HL-60 (cell line): ENCODE measurements around the gene EBF3.

Experiments
- DNase-seq, 2 experiments: peaks; one replicate each; pipeline ENCODE4 v3.0.0-alpha.2; 2010 to 2020; ENCODE audit warnings: low read depth in 1 of 2, low spot score in 1 of 2
- H3K27ac ChIP-seq: fragments of 250-450 bp; sonication (Bioruptor Pico); replicated peaks from 2 replicates; pipeline ENCODE4 v1.5.1; 2020; ENCODE audit warnings: mild to moderate bottlenecking, moderate library complexity
- H3K27me3 ChIP-seq: fragments of 250-450 bp; sonication (Bioruptor Pico); 2 replicates; pipeline ENCODE4 v1.5.1; 2021; ENCODE audit warnings: mild to moderate bottlenecking, moderate library complexity; ENCODE audit not compliant: insufficient read depth, poor library complexity, severe bottlenecking
- H3K4me3 ChIP-seq: replicated peaks from 2 replicates; pipeline ENCODE4 v1.5.1; 2011; ENCODE audit warnings: mild to moderate bottlenecking, control low read depth, low read length; ENCODE audit not compliant: insufficient read depth
- CTCF ChIP-seq: IDR thresholded peaks from one replicate; pipeline ENCODE4 v1.5.1; 2011; ENCODE audit warnings: low read length, control low read depth, inconsistent platforms; ENCODE audit not compliant: insufficient read depth
- GABPA ChIP-seq: IDR thresholded peaks from 2 replicates; pipeline ENCODE4 v1.6.1; 2012; ENCODE audit warnings: low read depth
- POLR2AphosphoS5 ChIP-seq: IDR thresholded peaks from 2 replicates; pipeline ENCODE4 v1.6.1; 2012; ENCODE audit warnings: low read depth
- REST ChIP-seq: IDR thresholded peaks from 2 replicates; pipeline ENCODE4 v1.6.1; 2012; ENCODE audit warnings: low read depth; ENCODE audit not compliant: insufficient replicate concordance
- SPI1 ChIP-seq: IDR thresholded peaks from 2 replicates; pipeline ENCODE4 v1.6.1; 2012; ENCODE audit warnings: low read depth, mild to moderate bottlenecking, borderline replicate concordance

EBF3 gene

DNA sequence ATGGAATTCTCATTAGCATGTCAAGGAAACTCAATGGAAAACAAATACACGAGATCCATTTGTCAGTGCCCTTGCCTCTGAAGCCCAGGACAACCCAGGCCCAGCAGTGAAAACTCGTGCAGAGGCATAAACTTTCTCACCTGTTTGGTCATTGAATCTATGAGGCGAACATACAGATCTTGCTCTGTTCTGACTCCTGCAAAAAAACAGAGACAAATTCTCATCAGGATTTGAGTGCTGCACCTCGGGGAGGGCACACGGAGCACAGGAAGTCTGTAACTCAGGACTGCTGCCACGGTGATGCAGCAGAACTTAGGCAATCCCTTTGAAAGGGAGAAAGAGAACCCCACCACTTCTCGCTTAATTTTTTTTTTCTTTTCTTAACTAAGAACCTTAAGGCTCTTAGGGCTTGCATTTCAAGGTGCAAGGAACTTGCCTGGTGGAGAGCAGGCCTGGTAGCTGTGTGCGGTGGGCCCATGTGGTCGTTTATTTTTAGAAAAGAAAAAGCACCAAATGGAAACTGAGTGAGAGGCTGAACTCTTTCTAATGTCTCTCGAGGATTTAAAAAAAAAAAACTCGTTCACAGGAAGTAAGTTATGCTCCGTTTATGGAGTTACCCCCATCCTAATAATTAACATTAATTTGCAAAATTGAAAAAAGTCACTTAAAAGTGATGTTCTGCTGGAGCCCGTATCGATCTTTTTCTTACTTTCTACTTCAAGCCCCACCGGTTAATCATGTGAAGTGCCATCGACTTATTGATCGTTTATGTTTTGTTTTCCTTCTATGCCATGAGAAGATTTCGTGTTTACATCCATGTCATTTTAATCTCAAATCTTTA is 1.8 kb downstream of the EBF3 start:
- TF ChIP-seq GABPA (no peak), CTCF (no peak), SPI1 (no peak), REST (no peak)
- H3K27ac ChIP-seq: no peak overlapping the region
- no peak for DNase-seq
- H3K27me3 ChIP-seq: peaks cover 39% of the 10 kb centered on the region
- peak overlapping the region; percentile 45 for H3K4me3 ChIP-seq

GRCh38 chr10:129961157-129961701 is 2.8 kb downstream of the EBF3 start:
- no peak for DNase-seq
- TF ChIP-seq SPI1 (no peak), CTCF (no peak), REST (no peak), GABPA (no peak), POLR2AphosphoS5 (no peak)
- Histone ChIP-seq H3K4me3 (no peak overlapping the region), H3K27ac (no peak overlapping the region), H3K27me3 (peaks cover 30% of the 10 kb centered on the region)

DNA sequence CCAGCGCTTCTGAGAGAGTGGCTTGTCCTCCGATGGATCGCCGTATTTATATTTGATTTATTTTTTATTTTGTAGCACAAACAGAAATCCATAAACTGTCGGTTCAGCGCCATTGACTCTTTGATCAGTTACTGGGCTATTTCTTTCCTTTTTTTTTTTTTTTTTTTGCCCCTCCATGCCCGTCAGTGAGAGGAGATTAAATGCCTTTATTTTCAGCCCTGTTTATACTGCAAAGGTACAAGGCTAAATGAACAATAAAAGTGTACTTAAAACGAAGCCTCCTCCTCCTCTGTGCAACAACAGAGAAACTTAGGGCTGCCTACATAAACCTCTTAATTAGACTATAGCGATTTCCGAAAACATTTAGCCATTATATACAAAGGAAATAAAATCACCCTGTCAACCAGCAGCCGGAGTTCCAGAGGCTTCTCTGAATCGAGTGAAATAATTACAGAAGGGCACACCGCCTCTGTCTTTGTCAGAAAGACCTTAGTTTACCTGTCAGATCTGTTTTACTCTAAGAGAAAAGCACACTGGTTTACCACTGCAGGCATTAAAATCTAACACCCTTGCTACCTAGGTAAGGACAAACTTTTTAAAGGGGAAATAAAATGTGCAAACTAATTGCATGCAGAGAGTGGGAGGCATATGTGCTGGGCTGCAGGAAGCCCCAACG is 3.5 kb downstream of the EBF3 start:
- TF ChIP-seq CTCF: no peak
- no peak for DNase-seq
- Histone ChIP-seq H3K4me3 (no peak overlapping the region), H3K27ac (no peak overlapping the region), H3K27me3 (peaks cover 24% of the 10 kb centered on the region)
